Measurements from ENCODE around the gene SMIM17.
"Not testable (repeated sequence)": the region's sequence is repeated elsewhere in the genome, so short reads cannot be mapped to it uniquely, and the experiment has no call there.

Gene SMIM17

DNA sequence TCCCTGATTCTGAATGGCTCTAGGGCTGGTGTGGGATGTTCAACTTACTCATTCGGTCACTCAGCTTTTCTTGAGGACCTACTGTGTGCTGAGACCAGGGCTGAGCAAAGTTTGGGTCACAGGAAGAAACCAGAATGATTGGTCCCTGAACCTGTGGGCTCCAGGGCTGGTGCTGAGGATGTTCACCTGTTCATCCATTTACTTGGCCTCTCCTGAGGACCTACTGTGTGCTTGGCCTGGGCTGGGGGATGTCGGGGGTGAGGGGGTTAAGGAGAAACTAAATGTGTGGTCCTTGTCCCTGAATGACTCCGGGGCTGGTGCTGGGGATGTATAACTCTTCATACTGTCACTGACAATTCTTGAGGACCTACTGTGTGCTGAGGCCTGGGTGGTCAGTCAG, 18.3 kb downstream of the SMIM17 start:
- DNase-seq: no peak

- DNase-seq: no peak
These were observed 21.1 kb downstream of the SMIM17 start for GRCh38 chr19:56663931-56664500.

DNA sequence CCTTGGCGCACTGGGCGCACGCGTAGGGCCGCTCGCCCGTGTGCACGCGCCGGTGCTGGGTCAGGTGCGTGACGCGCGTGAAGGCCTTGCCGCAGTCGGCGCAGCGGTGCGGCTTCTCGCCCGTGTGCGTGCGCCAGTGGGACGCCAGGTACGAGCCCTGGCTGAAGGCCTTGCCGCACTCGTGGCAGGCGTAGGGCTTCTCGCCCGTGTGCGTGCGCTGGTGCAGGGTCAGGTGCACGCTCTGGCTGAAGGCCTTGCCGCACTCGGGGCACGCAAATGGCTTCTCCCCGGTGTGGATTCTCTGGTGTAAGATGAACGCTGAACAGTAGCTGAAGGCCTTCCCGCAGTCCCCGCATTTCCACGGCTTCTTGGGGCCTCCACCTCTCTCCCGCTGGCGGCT, 21.6 kb downstream of the SMIM17 start:
- DNase-seq: no peak

GRCh38 chr19:56667311-56667870, 24.4 kb downstream of the SMIM17 start:
- DNase-seq: no peak

- no peak for DNase-seq
These were observed 25.7 kb downstream of the SMIM17 start for GRCh38 chr19:56668676-56669075.

- no peak for DNase-seq
These were observed 27.5 kb downstream of the SMIM17 start for GRCh38 chr19:56670401-56670960.

GRCh38 chr19:56670961-56671612, 28.1 kb downstream of the SMIM17 start:
- DNase-seq: no peak

- no peak for DNase-seq
These were observed 28.6 kb downstream of the SMIM17 start, which contains the start of gene ZNF835 for GRCh38 chr19:56671613-56671994. ZNF835 (minus strand) TSS chr19:56671757; CDS start chr19:56665198, 6,559 bp downstream.

GRCh38 chr19:56672610-56673009, 29.7 kb downstream of the SMIM17 start:
- not testable (repeated sequence) for DNase-seq

DNA sequence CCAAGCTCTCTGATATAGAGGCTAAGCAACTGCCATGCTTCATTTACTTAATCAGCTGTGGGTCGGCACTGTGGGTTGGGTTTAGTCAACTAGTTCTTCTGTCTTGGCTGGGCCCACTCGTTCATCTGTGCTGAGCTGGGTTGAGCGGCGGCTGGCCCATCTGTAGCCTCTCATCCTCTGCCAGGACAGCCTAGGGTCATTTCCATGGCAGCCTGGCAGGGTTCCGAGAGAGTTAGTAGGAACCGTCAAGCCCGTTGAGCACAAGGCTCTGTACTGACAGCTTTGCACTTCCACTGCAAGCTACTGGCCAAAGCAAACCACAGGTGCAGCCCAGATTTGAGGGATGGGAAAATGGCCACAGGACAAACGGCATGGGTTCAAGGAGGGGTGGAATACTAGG, 35.2 kb downstream of the SMIM17 start:
- DNase-seq: no peak

- DNase-seq: no peak
These were observed 38.7 kb downstream of the SMIM17 start for GRCh38 chr19:56681702-56682101.

- no peak for DNase-seq
These were observed 40.2 kb downstream of the SMIM17 start for GRCh38 chr19:56683116-56683515.

DNA sequence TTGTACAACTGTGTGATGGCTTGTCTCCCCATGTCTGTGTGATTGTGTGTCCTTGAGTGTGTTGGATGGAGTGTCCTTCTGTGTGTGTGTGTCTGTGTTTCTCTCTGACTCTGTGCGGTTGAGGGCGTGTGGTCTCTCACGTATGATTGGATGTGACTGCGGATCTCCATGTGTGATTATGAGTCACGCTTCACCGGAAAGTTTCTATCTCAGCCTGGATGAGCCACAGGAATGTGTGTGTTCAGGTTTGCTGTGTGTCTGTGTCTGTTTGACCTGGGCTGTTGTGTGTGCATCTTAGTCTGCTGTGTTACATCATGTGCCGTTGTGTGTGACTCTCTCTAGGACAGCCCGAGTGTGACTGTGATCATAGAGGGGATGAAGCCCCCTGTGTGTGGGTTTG, 44.1 kb downstream of the SMIM17 start:
- DNase-seq: no peak

- no peak for DNase-seq
These were observed 46.2 kb downstream of the SMIM17 start for GRCh38 chr19:56689198-56689597.

DNA sequence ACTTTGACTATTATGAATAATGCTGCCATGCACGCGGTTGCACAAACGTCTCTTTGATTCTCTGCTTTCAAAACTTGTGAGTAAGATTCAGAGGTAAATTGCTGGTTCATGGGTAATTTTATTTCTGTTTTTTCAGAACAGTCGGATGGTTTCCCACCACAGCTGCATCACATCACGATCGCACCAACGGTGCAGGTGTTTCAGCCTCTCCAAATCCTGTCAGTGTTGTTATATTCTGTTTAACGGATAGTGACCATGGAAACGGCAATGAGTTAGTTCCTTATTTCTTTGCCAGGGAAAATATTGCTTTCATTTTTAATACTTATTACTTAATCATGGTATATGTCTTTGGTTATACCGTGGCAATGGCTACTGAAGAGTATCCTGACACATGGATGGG, 47.7 kb downstream of the SMIM17 start:
- no peak for DNase-seq

DNA sequence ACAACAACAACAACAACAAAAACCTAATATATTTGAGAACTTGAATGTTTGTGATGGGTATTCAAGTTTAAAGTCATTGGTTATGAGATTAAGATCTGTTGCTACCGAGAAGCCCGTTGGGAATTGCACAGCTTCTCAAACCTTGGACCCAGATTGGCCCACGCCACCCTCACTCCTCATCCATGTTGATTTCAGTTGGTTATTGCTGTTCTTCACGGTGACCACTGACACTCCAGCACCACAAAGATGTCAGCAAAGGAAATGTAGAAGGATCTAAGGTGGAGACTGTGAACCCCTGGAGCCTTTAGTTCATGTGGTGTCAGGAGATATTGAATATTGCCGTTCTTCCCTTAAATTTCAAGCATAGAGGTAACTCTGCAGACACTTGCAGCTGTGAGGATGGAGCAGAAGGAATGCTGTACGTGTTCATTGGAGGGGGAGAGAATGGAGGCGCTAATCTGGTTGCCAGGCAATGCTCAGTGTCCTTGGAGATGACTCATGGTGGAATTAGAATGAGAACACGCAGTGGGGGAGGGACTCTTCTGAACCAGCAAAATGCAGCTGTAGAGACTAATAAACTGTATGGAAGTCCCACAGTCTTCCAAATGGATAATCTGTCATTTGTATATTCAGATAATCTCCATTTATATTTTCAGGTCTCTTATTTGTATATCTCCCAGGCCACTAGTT, 49.4 kb downstream of the SMIM17 start:
- DNase-seq: no peak

DNA sequence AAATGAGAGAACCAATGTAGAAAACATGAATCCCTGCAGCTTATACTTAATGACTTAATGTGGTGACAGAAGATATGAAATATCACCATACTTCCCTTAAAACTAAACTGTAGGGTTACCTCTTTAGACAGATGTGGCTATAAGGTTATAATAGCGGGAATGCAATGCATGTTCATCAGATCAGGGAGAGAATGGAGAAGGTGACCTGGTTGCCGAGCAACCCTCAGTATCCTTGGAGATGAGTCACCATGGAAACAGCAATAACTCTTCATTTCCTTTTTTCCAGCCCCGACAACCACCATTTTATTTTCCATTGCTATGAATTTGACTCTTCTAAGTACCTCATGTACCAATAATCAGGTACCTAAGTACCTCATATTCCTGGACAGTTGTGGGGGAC, 56.6 kb downstream of the SMIM17 start:
- no peak for DNase-seq

- DNase-seq: no peak
These were observed 58.9 kb downstream of the SMIM17 start for GRCh38 chr19:56701895-56702294.

DNA sequence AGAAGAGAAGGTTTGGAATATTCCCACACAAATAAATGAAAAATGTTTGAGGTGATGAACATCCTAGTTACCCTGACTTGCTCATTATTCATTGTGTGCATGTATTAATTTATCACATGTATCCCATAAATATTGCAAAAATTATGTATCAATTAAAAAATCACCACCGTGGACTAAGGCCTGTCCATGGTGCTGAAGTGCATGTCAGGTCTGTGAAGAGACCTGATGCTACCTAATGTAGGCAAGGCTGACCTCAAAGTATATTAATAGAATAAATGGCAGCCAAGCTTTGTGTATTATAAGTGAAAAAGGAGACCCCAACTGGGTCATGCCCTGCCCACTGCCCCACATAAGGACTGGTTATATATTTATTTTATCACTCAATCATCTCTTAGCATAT, 63.0 kb downstream of the SMIM17 start:
- DNase-seq: no peak
